Psoas muscle (tissue), 8 donors: ENCODE measurements around the gene MYO1D. TPM values are rescaled to one million over a fixed set of nuclear protein-coding genes. Genes with fewer than 3 reads are reported as not detected.
A peak's percentile ranks its signal among the peaks of the same experiment; 100 is the strongest.

ENCODE experiments used
- ATAC-seq, 4 donors: fragments of 200-7000 bp; cut with Tn5 transposase; one replicate each; pipeline ENCODE4 v1.9.1; 2020; ENCODE audit warnings: moderate library complexity in 3 of 4, mild to moderate bottlenecking in 2 of 4
- DNase-seq, 2 donors: peaks; one replicate each; pipeline ENCODE4 v3.0.0-alpha.2; 2020
- H3K27ac ChIP-seq: fragments of 200-600 bp; one replicate; pipeline ENCODE4 v1.8.0; 2022
- H3K27me3 ChIP-seq, 3 donors: fragments of 200-600 bp in 1 of 3; one replicate each; pipeline versions ENCODE4 v1.6.1 to v1.8.0; 2013 to 2022; ENCODE audit warnings: low read length in 2 of 3, mild to moderate bottlenecking in 2 of 3, moderate library complexity in 1 of 3; ENCODE audit not compliant: insufficient read depth in 3 of 3
- H3K36me3 ChIP-seq, 2 donors: fragments of 200-600 bp in 1 of 2; one replicate each; pipeline versions ENCODE4 v1.6.1 to v1.8.0; 2013 to 2022; ENCODE audit warnings: low read depth in 1 of 2, mild to moderate bottlenecking in 1 of 2, moderate library complexity in 1 of 2; ENCODE audit not compliant: insufficient read depth in 1 of 2
- H3K4me1 ChIP-seq: fragments of 200-600 bp; one replicate; pipeline ENCODE4 v1.8.0; 2022
- H3K4me3 ChIP-seq: fragments of 200-600 bp; one replicate; pipeline ENCODE4 v1.8.0; 2022; ENCODE audit warnings: mild to moderate bottlenecking
- H3K9me3 ChIP-seq: fragments of 200-600 bp; one replicate; pipeline ENCODE4 v1.8.0; 2022
- CTCF ChIP-seq: fragments of 200-600 bp; IDR thresholded peaks from one replicate; pipeline ENCODE4 v1.8.0; 2022; ENCODE audit warnings: antibody characterized with exemption
- WGBS, 3 donors: extraction: QIAGEN DNeasy Blood & Tissue Kit; methylation state at CpG; one replicate each; pipeline versions ENCODE4 v1.1.6 to v1.1.7; 2013; 5-methylcytosine and 5-hydroxymethylcytosine counted together
- intact Hi-C, 2 donors: fragments of 100-400 bp; cut with DNase I; formaldehyde crosslinking; loops; one replicate each; pipeline versions ENCODE4 v1.11.0 to v1.14.2; 2022
- polyA plus RNA-seq, 3 donors: library from polyadenylated mRNA; stranded (reverse); fragments of 200-250 nt; gene quantifications; one replicate each; pipeline ENCODE4 v1.2.3, GENCODE V29; 2013
- total RNA-seq, 4 donors: library from RNA; stranded (reverse); fragmentation: NEBNext Ultra II Directional in 2 of 4; extraction: Animal tissue kit (Norgen Biotek cat#: 25700) in 2 of 4; gene quantifications; one replicate each; pipeline versions ENCODE4 v1.2.1 to v1.2.4, GENCODE V29; 2021 to 2023
- donor health status: healthy with polysubstance abuse.
- donor health status: DM: no; HTN: no; CAD: no; lungs with moderate emphysema.
- donor health status: Bipolar disorder and iron deficiency.
- donor health status: healthy.
- donor health status: DM: yes; HTN: yes; CAD: no.
- donor health status: DM: no; HTN: no; CAD: no.
- donor health status: DM: no; HTN: no; CAD: no.
- donor health status: DM: yes; HTN: yes; CAD: no.

Gene MYO1D
- total and polyA plus RNA-seq, 7 donors: 1.8 to 5.9 (median 4.1) TPM

GRCh38 chr17:32558997-32559650, 317.8 kb downstream of the MYO1D start:
- no peaks in the 10 kb centered on the region for H3K36me3 ChIP-seq
- no peaks in the 10 kb centered on the region for H3K9me3 ChIP-seq
- DNase-seq (no peak), ATAC-seq (peak; percentile 74 to 88 (median 83))
- intact Hi-C loops: no loop called here
- no peak overlapping the region for H3K27ac ChIP-seq
- no peak for TF ChIP-seq CTCF
- no peaks in the 10 kb centered on the region for H3K27me3 ChIP-seq
- 43 to 46% (median 46%) methylated on average over 4 of the region's 4 CpGs for WGBS, 3 donors
- no peaks in the 10 kb centered on the region for H3K4me1 ChIP-seq
- H3K4me3 ChIP-seq: no peak overlapping the region

DNA sequence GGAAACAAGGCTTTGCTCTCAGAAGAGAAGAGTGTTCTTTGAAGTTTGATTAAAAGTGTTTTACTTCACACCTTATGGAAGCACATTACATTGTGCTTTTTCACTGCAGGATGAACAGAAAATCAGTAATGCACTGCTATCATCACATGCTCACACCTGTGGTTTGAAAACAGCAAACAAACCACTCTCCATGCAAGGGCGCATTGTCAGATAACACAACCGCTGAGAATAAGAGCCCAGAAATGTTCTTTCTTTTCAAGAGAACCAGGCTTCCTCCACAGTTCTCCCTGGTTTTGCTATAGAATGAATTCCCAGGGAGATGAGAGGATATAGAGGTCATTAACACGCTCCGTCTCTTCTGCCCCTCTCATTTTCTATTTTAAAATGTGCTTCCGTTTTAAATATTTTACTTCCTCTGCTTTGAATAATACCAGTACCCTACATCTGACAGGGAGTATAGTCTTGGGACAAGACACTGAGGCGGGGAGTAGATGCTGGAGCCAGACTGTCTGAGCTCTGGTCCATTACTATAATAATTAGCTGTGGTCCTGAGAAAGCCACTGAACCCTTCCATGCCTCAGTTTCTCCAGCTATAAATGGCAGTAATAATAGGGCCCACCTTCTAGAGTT, 318.5 kb downstream of the MYO1D start:
- intact Hi-C loops: no loop called here
- H3K4me1 ChIP-seq: no peaks in the 10 kb centered on the region
- no peak for TF ChIP-seq CTCF
- ATAC-seq (no peak), DNase-seq (no peak)
- no peak overlapping the region for H3K27ac ChIP-seq
- 61 to 77% (median 69%) methylated on average over 6 of the region's 6 CpGs for WGBS, 3 donors
- no peaks in the 10 kb centered on the region for H3K9me3 ChIP-seq
- no peaks in the 10 kb centered on the region for H3K27me3 ChIP-seq
- no peak overlapping the region for H3K4me3 ChIP-seq
- no peaks in the 10 kb centered on the region for H3K36me3 ChIP-seq

- 87 to 91% (median 89%) methylated on average over 12 of the region's 12 CpGs for WGBS, 3 donors
- Histone ChIP-seq H3K9me3 (no peaks in the 10 kb centered on the region), H3K36me3 (no peaks in the 10 kb centered on the region), H3K4me1 (no peaks in the 10 kb centered on the region), H3K27ac (no peak overlapping the region), H3K27me3 (no peaks in the 10 kb centered on the region), H3K4me3 (no peak overlapping the region)
- no peak for ATAC-seq
- intact Hi-C loops: no loop called here
- no peak for TF ChIP-seq CTCF
- DNase-seq: no peak
These were observed 321.2 kb downstream of the MYO1D start for GRCh38 chr17:32555611-32556310.

DNA sequence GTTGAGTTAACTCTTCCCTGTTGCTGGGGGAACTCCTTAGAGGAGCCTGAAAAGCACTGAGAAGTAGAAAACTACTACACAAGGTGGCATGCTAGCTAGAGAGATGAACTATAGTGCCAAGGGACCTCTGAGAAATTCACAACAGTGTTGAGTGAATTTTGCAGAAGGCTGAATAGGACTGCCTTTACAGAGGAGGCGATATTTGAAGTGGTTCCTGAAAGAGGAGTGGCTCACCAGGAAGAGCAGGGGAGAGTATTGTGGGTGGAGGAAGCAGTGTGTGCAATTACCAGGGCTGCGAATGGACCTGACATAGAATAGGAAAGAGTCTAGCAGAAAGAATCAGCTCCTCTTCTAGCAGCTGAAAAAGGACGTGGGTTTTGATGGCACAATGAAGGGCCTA, 323.8 kb downstream of the MYO1D start:
- ATAC-seq (no peak), DNase-seq (no peak)
- H3K9me3 ChIP-seq: no peaks in the 10 kb centered on the region
- 62 to 76% (median 75%) methylated on average over 3 of the region's 3 CpGs for WGBS, 3 donors
- no peaks in the 10 kb centered on the region for H3K27me3 ChIP-seq
- intact Hi-C loops: no loop called here
- H3K4me3 ChIP-seq: no peak overlapping the region
- H3K36me3 ChIP-seq: no peaks in the 10 kb centered on the region
- H3K4me1 ChIP-seq: no peaks in the 10 kb centered on the region
- TF ChIP-seq CTCF: no peak
- no peak overlapping the region for H3K27ac ChIP-seq
